HG02678 (cell line): ENCODE data around the gene BCAR3.
"Not testable (repeated sequence)": the region's sequence is repeated elsewhere in the genome, so short reads cannot be mapped to it uniquely, and the experiment has no call there.

Experiments
- ATAC-seq: cut with Tn5 transposase; IDR thresholded peaks from one replicate; pipeline ENCODE4 v1.9.1; 2021; ENCODE audit warnings: mild to moderate bottlenecking, moderate library complexity; ENCODE audit not compliant: unreplicated experiment

Gene BCAR3

GRCh38 chr1:93600663-93601062 is 81.0 kb downstream of the BCAR3 start:
- no peak for ATAC-seq

GRCh38 chr1:93599479-93599878 is 82.2 kb downstream of the BCAR3 start:
- no peak for ATAC-seq

- ATAC-seq, result no peak
These were observed 82.7 kb downstream of the BCAR3 start for GRCh38 chr1:93598861-93599439.

GRCh38 chr1:93598396-93598795 is 83.2 kb downstream of the BCAR3 start:
- ATAC-seq, result no peak

- ATAC-seq, result no peak
These were observed 83.9 kb downstream of the BCAR3 start for GRCh38 chr1:93597709-93598108.

GRCh38 chr1:93596329-93597089 is 85.1 kb downstream of the BCAR3 start:
- no peak for ATAC-seq

GRCh38 chr1:93595743-93596142 is 85.9 kb downstream of the BCAR3 start:
- ATAC-seq, result no peak

- no peak for ATAC-seq
These were observed 86.4 kb downstream of the BCAR3 start for GRCh38 chr1:93595266-93595665.

GRCh38 chr1:93594603-93594880 is 87.1 kb downstream of the BCAR3 start:
- ATAC-seq, result no peak

GRCh38 chr1:93593854-93594602 is 87.6 kb downstream of the BCAR3 start:
- no peak for ATAC-seq

- ATAC-seq, result no peak
These were observed 89.1 kb downstream of the BCAR3 start for GRCh38 chr1:93592551-93592949.

GRCh38 chr1:93591676-93592550 is 89.7 kb downstream of the BCAR3 start:
- peak; percentile 88 for ATAC-seq

GRCh38 chr1:93591291-93591675 is 90.4 kb downstream of the BCAR3 start:
- not testable (repeated sequence) for ATAC-seq

GRCh38 chr1:93588955-93589354 is 92.7 kb downstream of the BCAR3 start:
- no peak for ATAC-seq

GRCh38 chr1:93588206-93588605 is 93.4 kb downstream of the BCAR3 start:
- ATAC-seq, result no peak

GRCh38 chr1:93587354-93587753 is 94.3 kb downstream of the BCAR3 start:
- no peak for ATAC-seq

GRCh38 chr1:93585059-93585966 is 96.3 kb downstream of the BCAR3 start:
- ATAC-seq, result no peak

GRCh38 chr1:93584261-93585003 is 97.2 kb downstream of the BCAR3 start:
- ATAC-seq, result no peak
